Lower leg skin (tissue), 4 donors: ENCODE measurements around the gene DNAL1. TPM values are rescaled to one million over a fixed set of nuclear protein-coding genes. Genes with fewer than 3 reads are reported as not detected.
A peak's percentile ranks its signal among the peaks of the same experiment; 100 is the strongest.

Source experiments
- DNase-seq, 2 donors: peaks; one replicate each; pipeline ENCODE4 v3.0.0-alpha.2; 2019; ENCODE audit warnings: low spot score in 2 of 2
- H3K4me3 ChIP-seq: fragments of 200-600 bp; sonication (generic); 2 replicates; pipeline ENCODE4 v1.5.1; 2017; ENCODE audit warnings: mild to moderate bottlenecking, low read depth; ENCODE audit not compliant: poor library complexity, severe bottlenecking
- CTCF ChIP-seq, 3 donors: fragments of 450-650 bp; IDR thresholded peaks; one replicate each; pipeline ENCODE4 v1.5.1; 2016; ENCODE audit warnings: antibody characterized with exemption in 3 of 3, mild to moderate bottlenecking in 3 of 3, moderate library complexity in 2 of 3
- POLR2A ChIP-seq, 2 donors: fragments of 450-650 bp; IDR thresholded peaks; one replicate each; pipeline ENCODE4 v1.6.1; 2016 to 2017; ENCODE audit warnings: antibody characterized with exemption in 2 of 2, mild to moderate bottlenecking in 1 of 2, moderate library complexity in 1 of 2
- WGBS, 2 donors: methylation state at CpG; one replicate each; pipeline ENCODE4 v1.1.5; 2018; 5-methylcytosine and 5-hydroxymethylcytosine counted together
- intact Hi-C: fragments of 100-400 bp; cut with DNase I; formaldehyde crosslinking; loops from one replicate; pipeline ENCODE4 v1.15.0; 2023; ENCODE audit warnings: low total_unique reads
- total RNA-seq, 4 donors: library from RNA; depleted of rRNA; stranded (reverse); fragments of >200 nt; gene quantifications; one replicate each; pipeline ENCODE4 v1.1.0, GENCODE V29; 2016

Gene DNAL1
- total RNA-seq, 4 donors from 2014 or later = 1.3 to 5.4 (median 3.1) TPM

GRCh38 chr14:73728717-73729330, 84.0 kb downstream of the DNAL1 start:
- WGBS, 2 donors = 19 to 27% methylated on average over 6 of the region's 6 CpGs
- H3K4me3 ChIP-seq = no peak overlapping the region
- TF ChIP-seq POLR2A (IDR thresholded peaks at IDR 0.05) (no peak), CTCF (IDR thresholded peaks at IDR 0.05) (peak in 2 of 3 donors; percentile 10 to 90)
- intact Hi-C loops = loop anchor here (5.0 kb wide), 1 partner anchor 98 kb away; no protein-coding TSS in a partner anchor
- DNase-seq = peak; percentile 81 to 96

GRCh38 chr14:73729556-73730265, 84.9 kb downstream of the DNAL1 start:
- H3K4me3 ChIP-seq = no peak overlapping the region
- TF ChIP-seq CTCF (IDR thresholded peaks at IDR 0.05) (no peak), POLR2A (IDR thresholded peaks at IDR 0.05) (no peak)
- 89 to 91% methylated on average over 21 to 23 of the region's 23 CpGs for WGBS, 2 donors
- peak in 1 of 2 donors; percentile 84 for DNase-seq
- intact Hi-C loops = loop anchor here (5.0 kb wide), 1 partner anchor 98 kb away; no protein-coding TSS in a partner anchor

- no peak overlapping the region for H3K4me3 ChIP-seq
- intact Hi-C loops = no loop called here
- peak in 1 of 2 donors; percentile 29 for DNase-seq
- TF ChIP-seq POLR2A (IDR thresholded peaks at IDR 0.05) = no peak
- no peak for TF ChIP-seq CTCF (IDR thresholded peaks at IDR 0.05)
- 71 to 84% methylated on average over 3 of the region's 3 CpGs for WGBS, 2 donors
Measured at GRCh38 chr14:73731111-73731510, 86.3 kb downstream of the DNAL1 start.

- TF ChIP-seq CTCF (IDR thresholded peaks at IDR 0.05) = no peak
- TF ChIP-seq POLR2A (IDR thresholded peaks at IDR 0.05) = no peak
- DNase-seq = peak in 1 of 2 donors; percentile 50
- intact Hi-C loops = no loop called here
- H3K4me3 ChIP-seq = no peak overlapping the region
- 73% methylated on average over 3 of the region's 3 CpGs for WGBS, 2 donors
Measured at GRCh38 chr14:73732006-73732405, 87.2 kb downstream of the DNAL1 start.

GRCh38 chr14:73736842-73737241, 92.1 kb downstream of the DNAL1 start:
- no peak for DNase-seq
- H3K4me3 ChIP-seq = no peak overlapping the region
- 83 to 91% methylated on average over 13 of the region's 13 CpGs for WGBS, 2 donors
- no peak for TF ChIP-seq CTCF (IDR thresholded peaks at IDR 0.05)
- no peak for TF ChIP-seq POLR2A (IDR thresholded peaks at IDR 0.05)
- intact Hi-C loops = no loop called here
